ENCODE measurements around the gene ELAVL4.

Gene ELAVL4

DNA sequence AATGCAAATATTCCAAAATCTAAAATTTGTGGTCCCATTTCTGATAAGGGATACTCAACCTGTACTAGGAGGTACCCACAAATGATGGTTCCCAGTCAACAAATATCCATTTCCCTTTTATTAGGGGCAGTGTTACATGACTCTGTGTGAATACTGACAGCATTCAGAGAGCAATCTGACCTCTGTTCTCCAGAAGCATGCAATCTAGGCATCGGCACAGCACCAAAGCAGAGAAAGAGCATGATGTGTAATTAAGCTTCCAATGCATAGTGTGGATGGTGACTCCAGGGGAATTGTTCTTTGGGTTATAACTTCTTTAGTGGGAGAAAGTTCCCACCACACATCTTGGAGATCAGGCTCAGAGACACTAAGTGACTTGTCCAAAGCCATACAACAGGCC, 71.6 kb downstream of the ELAVL4 start:
- no peak for DNase-seq

DNA sequence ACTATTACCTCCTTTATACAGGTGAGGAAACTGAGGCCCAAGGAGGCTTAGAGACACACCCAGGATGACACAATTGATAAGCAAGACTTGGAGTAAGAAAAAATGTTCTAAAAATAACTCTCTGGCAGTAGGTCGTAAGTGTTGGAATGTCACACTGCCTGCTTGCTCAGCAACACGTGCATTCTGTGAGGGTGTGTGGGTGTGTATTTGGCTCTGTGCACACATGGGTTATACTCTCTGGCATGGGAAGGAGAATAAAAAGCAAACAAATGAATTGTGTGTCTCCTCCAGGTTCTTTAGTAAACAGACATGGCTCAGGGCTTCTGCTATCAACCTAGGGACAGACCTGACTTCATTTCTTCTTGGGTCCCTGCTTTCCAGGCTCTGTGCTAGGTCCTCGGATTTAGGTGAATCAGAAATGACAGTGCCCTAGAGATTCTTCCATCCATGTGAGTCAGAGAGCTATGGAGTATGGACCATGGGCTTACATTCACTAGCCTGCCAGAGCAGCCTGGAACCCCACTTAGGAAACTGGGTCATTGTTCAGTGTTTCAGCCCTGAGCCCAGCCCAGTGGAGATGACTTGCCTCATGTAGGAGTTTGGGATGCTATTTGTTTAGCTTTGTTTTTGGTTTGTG, 72.4 kb downstream of the ELAVL4 start:
- no peak for DNase-seq

DNA sequence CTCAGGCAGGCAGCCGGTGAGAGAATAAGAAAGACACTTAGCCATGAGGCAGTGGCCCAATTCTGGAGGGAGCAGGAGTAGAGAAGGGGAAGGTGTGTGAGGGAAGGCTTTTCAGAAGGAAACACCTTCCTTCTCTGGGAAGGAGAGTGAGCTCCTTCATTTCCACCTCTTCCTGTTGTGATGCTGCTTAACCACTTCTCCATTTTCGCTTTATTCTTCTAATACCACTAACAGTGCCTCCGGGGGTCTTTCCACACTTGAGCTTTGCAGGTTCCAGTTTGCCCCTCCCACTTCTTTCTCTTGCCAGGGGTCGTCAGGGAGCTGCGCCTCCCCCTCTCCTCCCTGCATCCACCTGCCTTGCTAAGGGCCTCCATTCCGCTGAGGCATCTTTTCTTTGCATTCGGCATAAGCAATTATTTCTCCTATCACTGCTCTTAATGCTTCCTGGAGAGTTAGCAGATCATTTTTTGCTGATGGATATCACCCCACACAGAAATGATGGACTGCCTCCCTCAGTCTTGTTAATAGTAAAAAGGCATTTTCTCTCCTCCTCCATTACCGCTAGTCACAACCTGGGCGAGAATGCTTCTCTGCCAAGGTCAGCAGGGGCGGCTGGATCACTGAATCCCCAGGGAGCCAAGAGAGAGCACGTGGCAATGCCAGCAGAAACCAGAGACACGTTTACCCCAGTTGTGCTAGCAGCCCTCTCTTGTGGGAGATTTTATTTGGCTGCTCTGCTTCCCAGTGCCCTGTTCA, 74.8 kb downstream of the ELAVL4 start:
- DNase-seq, result no peak

DNA sequence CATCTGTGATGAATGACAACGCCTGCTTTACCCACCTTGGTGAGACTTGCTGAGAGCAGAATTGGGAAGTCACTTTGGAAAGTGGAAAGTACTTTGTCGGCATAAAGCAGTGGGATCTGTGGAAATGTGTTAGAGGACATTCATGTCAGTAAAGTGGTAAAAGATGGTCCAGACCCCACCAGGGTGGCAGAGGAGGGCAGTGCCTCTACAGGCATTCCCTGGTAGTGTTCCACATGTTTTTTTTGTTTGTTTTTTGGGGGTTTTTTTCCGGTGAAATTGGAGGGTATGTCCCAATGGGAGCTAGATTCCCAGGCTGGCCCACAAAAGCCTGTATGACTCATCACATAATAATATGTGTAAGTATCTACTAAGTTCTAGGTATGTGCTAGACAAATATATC, 80.6 kb downstream of the ELAVL4 start:
- DNase-seq, result no peak

DNA sequence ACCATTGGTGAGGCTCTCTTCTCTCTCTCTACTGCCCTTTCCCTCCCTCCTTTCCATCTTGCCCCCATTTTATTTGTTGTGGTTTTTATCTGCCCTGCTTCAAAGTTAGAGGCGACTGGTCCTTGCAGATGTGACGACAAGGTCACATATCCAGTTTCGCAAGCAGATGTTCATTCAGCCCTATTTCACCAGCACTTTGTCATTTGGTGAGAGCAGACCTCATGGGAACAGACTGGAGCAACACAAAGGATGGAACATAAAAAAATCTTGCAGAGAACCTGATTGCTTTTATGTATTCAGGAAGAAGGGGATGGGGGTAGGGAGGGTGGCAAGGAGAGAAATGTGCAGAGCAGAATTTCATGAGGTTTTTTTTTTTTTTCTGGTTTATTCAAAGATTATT, 84.3 kb downstream of the ELAVL4 start:
- DNase-seq, result no peak

DNA sequence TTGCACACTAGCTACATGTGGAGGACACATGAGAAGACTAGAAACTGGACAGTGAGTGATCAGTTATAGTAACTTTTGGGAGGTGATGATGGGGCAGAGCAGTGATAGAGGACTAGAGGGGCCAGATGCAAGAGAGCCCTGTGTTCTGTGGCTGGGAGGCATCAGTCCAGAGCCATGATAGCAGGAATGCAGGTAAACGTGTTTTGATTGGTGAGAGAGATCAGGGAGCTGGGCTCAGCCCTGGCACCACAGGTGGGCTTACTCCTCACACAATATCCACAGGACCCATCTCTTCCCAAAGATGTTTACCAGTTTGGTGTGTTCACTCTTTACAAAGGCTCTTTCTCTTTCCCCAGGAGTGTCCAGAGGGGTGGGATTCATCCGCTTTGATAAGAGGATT, 86.5 kb downstream of the ELAVL4 start:
- no peak for DNase-seq

DNA sequence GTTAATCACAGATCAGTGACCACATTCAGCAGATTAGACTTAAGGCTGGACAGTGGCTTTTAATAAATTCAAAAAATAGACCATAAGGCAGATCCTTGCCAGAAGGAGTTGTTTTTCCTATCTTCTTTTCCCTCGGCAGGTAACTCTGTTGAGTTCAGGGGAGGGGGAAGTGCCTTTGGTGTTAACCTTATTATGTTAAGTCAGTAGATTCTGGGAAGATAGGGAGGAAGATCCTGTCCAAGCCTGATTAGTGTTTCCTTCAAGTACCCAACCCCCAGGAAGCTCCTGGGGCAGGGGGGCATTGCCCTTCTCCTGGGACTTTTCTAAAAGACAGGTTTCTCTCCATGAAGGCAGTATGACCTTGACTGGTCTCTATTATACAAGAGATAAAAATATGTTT, 87.4 kb downstream of the ELAVL4 start:
- no peak for DNase-seq

DNA sequence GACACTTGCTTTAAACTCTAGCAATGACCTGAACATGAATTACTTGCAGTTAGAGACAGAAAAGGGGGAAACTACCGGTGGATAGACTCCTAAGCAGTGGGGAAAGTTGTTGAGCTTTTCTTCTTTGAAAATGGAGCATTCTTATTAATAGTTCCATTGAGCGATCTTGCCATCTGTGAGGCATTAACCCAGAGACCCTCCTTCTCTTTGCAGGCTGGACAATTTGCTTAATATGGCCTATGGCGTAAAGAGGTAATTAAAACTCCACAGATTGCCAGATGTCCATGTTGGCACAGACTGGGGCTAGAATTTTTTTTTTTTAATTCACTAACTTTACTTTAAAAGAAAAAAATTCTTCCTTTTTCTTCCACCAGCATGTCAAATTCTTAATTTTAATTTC, 88.5 kb downstream of the ELAVL4 start:
- DNase-seq, result no peak

DNA sequence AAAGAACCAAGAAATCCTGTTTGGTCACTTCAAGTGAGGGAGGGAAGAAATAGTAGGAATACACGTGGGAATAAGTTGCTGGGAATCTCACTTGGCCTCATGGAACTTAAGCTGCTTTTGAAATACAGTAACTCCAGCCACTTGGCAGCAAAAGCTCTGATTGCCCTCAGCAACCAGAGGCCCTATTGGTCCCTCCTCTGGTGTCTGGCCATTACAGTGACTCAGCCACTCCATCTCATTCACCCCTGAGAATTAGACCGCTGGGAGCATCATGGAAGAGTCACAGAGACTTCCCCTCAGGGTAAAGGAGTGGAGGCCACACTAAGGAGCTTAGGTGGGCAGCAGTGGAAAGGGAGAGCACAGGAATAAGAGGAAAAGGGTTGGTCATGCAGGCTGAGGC, 99.6 kb downstream of the ELAVL4 start:
- no peak for DNase-seq

DNA sequence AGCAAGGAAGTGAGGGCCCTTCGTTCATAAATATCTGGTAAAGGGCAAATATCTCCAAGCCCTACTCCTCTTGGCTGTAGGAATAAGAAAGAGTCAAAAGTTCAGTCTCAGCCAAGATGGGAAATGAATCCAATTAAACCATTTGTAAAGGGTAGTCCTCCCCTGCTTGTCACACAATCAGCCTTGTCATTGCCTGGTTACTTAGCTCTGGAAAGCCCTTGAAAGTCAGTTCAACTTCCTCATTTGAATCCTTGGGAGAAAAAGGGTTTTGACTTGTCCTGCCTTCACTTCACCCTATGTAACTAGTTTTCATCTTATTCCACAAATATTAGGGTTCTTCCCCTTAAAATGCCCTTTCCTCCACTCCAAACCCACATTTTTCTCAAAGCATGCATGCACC, 100.0 kb downstream of the ELAVL4 start:
- no peak for DNase-seq

DNA sequence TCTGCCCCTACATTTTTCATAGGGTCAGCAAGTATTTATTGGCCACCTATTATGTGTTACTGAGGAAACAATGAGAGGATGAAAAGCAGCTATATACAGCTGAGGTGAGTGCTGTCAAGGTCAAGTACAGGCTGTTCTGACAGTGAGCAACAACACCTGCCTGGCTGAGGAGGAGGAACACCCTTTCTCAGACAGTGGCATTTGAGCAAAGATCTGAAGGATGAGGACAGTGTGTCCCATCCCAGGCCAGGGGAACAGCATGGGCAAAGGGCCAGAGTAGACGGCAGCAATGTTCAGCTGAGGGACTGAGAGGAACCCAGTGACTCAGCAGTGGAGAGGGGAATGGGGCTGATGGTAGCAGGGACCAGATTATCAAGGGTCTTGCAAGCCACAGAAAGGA, 101.0 kb downstream of the ELAVL4 start:
- no peak for DNase-seq

DNA sequence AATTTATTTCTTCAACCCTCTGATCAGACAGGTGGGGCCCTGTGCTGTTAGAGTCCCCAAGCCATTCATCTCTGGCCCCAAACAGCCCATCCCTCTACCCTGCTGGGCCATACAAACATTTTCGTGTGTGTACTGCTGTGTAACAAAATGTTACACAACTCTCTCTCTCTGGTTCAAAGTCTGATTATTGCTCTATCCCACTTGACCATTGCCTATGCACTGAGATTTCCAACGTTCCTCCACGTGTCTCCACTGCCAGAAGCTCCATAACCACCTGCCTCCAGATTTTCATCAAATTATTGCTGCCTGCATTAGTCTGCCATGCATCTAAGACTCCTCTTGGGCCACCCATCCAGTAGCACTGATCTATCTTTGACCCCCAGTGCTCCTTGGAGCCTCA, 104.8 kb downstream of the ELAVL4 start:
- no peak for DNase-seq

DNA sequence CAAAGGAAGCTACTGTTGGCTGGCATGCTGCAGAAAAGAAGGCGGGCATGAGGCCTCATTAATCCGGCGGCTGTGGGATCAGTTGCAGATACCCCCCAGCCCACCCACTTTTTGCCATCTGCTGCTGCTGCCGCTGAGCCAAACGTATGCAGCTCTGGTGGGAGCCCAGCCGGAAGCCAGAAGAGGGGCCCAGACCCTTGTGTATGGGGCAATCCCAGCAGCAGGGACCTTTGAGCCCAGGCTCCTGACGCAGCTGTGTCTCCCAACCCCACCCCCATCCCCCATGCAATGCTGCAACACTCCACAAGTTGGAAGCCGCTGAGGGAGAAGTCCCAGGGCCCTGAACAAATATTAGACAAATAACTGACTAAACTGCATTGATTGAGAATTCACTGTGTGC, 106.0 kb downstream of the ELAVL4 start:
- DNase-seq, result no peak

DNA sequence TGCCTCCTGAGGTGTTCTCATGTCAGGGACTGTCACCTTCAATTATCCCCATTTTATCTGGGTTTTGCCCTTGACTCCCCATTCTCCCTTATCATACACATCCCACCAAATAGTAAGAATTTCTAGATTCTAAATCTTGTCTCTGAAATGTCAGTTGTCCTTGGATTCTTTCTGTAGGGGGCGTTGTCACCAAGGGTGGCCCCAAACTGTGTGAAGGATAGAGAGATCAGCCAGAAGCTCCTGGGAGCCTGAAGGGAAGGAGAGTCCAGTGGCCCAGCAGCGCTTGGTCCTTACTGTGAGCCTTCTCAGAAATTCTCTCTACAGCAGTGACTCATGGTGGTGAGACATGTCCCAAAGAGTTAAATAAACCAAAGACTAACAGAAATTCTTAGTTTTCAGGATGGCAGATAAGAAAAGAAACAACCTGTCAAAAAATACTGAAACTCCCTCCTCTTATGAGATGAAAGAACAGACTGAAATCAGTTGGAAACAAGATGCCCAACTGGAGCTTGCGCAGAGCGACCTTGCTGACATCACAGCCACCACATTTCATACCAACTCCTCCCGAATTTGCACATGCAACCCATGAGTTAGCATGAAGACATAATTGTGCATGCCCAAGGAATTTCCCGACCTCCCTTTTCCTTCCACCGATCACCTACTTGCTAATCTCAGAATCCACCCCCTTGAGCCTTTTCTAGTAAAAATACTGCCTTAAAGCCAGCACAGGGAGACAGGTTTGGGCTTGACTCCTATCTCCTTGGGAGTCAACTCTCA, 109.8 kb downstream of the ELAVL4 start:
- DNase-seq, result no peak

DNA sequence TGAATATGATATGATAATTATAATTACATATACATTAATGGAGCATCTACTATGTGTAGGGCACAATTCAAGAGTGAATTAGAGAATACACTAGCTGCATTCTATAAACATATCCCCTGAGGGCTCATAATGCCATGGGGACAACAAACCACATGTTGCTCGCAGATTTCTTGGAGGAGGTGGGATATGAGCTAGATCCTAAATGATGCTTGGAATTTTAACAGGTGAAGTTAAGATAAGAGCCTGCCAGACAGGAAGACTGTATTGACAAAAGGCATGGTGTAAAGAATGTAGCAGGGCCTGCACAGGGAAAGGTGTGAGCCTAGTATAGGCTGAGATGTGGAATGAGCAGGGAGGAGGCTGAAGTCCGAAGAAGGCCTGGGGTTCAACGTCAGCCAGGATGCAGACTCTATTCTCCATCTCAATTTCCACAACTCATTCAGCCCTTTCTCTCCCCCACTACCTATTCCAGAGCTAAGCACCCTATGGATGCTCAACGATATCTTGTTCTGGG, 120.2 kb downstream of the ELAVL4 start:
- no peak for DNase-seq

DNA sequence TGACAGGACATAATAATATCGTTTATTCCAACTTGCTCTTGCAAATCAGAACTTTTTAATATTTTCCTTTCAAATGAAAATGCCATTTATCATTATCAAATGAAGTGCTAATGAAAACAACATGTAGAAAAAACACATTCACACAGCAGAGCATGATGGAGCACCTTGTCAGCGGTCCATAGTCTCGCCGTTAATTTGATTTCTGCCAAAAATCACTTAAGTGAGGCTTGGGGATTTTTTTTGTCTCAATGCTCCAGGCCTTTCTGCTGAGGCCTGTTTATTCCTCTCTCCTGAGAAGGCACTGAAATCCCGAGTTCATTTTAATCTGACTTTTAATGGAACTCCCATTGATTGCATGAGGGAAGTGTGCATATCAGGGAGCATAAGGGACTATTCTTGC, 122.5 kb downstream of the ELAVL4 start:
- DNase-seq, result no peak

DNA sequence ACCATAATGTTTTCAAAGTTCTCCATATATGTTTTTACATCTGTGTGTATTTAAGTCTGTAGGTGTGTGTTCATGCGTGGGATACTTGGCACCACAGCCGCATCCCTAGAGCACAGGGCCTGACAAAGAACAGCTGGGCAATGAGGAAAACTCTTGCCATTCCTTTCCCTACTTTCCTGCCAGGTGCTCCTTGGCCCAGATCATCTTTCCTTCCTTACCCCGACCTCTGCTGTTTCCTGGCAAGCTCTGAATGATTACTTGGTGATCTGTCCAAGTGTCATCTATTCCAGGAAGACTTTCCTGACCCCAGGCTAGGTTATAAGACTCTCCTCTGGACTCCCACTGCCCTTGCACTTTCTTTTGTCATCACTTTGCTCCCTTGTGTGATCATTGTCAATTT, 123.6 kb downstream of the ELAVL4 start:
- DNase-seq, result no peak

DNA sequence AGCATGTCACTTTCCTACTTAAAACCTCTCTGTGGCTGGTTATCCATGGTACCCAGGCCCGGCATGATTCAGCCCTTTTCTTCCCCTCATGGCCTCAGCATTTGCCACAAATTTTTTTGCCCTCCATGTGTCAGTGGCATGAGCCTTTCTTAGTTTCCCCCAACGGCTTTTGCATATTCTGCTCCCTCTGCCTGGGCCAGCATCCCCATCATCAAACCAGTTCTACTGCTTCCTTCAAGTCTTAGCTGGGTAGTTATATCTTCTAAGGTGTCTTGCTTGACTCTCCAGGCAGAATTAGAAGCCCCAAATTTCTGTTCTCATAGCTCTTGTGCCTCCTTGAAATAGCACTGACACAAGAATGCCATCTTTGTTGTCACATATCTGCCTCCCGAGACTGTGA, 127.9 kb downstream of the ELAVL4 start:
- no peak for DNase-seq

DNA sequence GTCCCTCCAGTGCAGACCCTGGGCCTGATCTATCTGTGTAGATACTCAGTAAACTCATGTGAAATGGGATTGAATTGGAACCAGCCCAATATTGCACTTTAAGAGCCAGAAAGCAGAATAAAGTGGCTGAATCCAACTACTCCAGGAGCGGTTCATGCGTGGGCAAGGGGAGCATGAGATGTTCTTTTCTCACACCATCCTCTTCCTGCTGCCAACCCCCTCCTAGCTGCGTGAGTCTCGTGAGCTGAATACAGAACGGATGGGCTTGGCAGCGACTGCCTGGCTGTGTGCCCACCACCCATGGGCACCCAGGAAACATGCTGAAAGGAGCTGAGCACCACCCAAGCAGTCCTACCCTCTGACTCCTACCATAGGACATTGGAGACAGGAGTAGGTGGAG, 128.3 kb downstream of the ELAVL4 start:
- no peak for DNase-seq

DNA sequence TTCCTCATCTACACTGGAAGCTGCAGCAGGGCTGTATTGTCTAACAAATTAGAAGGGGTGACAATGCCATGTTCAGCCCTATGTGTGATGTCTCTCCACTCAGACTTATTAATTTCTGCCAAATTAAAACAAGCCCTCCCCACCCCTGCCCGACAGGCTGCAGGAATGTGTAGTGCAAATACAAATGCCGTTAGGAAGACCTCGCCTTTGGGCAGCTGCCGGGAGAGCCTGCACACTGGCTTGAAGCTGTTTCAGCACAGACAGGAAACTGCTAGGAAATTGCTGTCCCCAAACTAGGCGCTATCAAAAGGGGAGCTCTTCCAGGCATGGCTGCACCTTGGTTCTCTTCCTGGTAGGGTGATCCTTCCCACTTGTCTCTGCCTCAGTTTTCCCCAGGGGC, 135.2 kb downstream of the ELAVL4 start:
- no peak for DNase-seq

DNA sequence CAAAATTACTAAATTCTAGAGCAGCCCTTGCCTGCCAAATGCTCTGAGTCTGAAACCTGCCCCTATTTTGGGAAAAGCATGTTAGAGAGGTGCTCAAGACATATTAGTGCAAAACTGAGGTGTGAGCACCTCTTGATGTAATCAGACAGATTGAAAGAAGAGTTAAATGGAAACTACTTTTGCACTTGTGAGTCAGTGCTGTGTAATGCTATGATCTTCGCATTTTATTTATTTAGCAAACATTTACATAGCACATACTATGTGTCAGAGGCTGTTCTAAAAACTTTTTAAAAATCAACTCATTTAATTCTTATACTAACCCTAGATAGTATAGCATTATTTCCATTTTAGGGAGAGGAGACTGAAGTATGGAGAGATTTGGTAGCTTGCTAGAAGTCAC, 138.1 kb downstream of the ELAVL4 start:
- no peak for DNase-seq

DNA sequence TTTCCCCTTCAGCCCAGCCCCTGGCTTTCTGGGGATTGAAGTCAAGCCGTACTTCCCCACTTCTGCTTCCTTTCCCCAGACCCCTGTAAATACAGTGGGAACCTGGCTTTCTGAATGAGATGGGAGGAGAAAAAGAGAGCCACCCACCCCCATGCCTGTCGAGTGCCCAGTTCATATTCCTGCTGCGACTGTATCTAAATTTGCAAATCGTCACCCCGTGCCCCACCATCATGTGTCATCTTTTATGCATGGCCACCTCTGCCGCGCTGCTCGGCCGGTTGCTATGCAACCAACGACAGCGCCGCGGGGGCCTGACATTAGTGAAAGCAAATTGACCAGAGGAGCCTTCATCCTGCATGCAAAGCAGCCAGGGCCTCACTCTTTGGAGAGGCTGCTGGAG, 143.0 kb downstream of the ELAVL4 start:
- DNase-seq, result no peak

DNA sequence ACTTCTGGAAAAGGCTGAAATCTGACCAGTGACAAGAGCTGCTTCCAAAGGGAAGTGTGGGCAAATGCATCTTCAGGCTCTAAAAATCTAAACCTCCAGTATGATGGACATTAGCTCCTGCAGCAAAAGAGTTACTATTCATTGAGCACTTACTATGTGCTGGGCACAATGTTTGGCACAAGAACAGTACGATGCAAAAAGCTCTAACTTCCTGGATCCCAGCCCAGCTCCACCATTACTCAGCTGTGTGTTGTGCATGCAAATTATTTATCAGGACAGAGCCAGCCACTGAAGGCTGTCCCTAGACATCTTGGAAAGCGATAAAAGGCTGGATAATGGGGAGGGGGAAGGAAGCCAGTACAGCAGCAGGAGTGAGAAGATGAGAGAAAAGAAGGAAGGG, 143.5 kb downstream of the ELAVL4 start:
- DNase-seq, result no peak
